Trophoblast cell (in vitro differentiated cells and primary cell): ENCODE measurements around the gene TAGLN.

Experiments
- DNase-seq, 2 donors: peaks; one replicate each; pipeline ENCODE4 v3.0.0-alpha.2; 2016
- H2AFZ ChIP-seq: 2 replicates; pipeline ENCODE4 v1.6.1; 2013; ENCODE audit warnings: low read length, moderate library complexity, mild to moderate bottlenecking; ENCODE audit not compliant: insufficient read depth, poor library complexity
- H2AK5ac ChIP-seq: 2 replicates; pipeline ENCODE4 v1.6.1; 2013; ENCODE audit warnings: mild to moderate bottlenecking, low read length
- H2BK120ac ChIP-seq: 2 replicates; pipeline ENCODE4 v1.6.1; 2013; ENCODE audit warnings: low read length, mild to moderate bottlenecking, moderate library complexity; ENCODE audit not compliant: insufficient read depth, poor library complexity
- H2BK12ac ChIP-seq: 2 replicates; pipeline ENCODE4 v1.6.1; 2013; ENCODE audit warnings: mild to moderate bottlenecking, low read length, moderate library complexity
- H2BK5ac ChIP-seq: 2 replicates; pipeline ENCODE4 v1.6.1; 2013; ENCODE audit warnings: low read length, low read depth, moderate library complexity, mild to moderate bottlenecking; ENCODE audit not compliant: poor library complexity
- H3K14ac ChIP-seq: 2 replicates; pipeline ENCODE4 v1.6.1; 2013; ENCODE audit warnings: mild to moderate bottlenecking, low read length
- H3K18ac ChIP-seq: 2 replicates; pipeline ENCODE4 v1.6.1; 2013; ENCODE audit warnings: mild to moderate bottlenecking, low read length
- H3K23ac ChIP-seq: 2 replicates; pipeline ENCODE4 v1.6.1; 2013; ENCODE audit warnings: low read length
- H3K27ac ChIP-seq: 2 replicates; pipeline ENCODE4 v1.5.1; 2013; ENCODE audit warnings: low read depth, mild to moderate bottlenecking, inconsistent platforms, low read length, moderate library complexity
- H3K27me3 ChIP-seq: 2 replicates; pipeline ENCODE4 v1.6.1; 2013; ENCODE audit warnings: inconsistent platforms, mild to moderate bottlenecking, low read length, moderate library complexity; ENCODE audit not compliant: insufficient read depth
- H3K36me3 ChIP-seq, 2 experiments: 1 replicate in 1 of 2; 2 replicates in 1 of 2; pipeline ENCODE4 v1.6.1; 2013; ENCODE audit warnings: low read length in 2 of 2, mild to moderate bottlenecking in 2 of 2, moderate library complexity in 1 of 2; ENCODE audit not compliant: insufficient read depth in 2 of 2, control insufficient read depth in 1 of 2
- H3K4ac ChIP-seq: 2 replicates; pipeline ENCODE4 v1.6.1; 2013; ENCODE audit warnings: low read depth, mild to moderate bottlenecking, low read length, moderate library complexity
- H3K4me1 ChIP-seq, 2 experiments: 1 replicate in 1 of 2; 2 replicates in 1 of 2; pipeline ENCODE4 v1.6.1; 2013; ENCODE audit warnings: low read length in 2 of 2, mild to moderate bottlenecking in 2 of 2, moderate library complexity in 1 of 2; ENCODE audit not compliant: insufficient read depth in 2 of 2, control insufficient read depth in 1 of 2
- H3K4me2 ChIP-seq: 2 replicates; pipeline ENCODE4 v1.6.1; 2013; ENCODE audit warnings: inconsistent platforms, mild to moderate bottlenecking, low read length, moderate library complexity
- H3K4me3 ChIP-seq: 2 replicates; pipeline ENCODE4 v1.5.1; 2013; ENCODE audit warnings: mild to moderate bottlenecking, low read depth, low read length, inconsistent platforms
- H3K79me1 ChIP-seq: one replicate; pipeline ENCODE4 v1.6.1; 2013; ENCODE audit warnings: low read length
- H3K79me2 ChIP-seq: 2 replicates; pipeline ENCODE4 v1.6.1; 2013; ENCODE audit warnings: low read length, mild to moderate bottlenecking; ENCODE audit not compliant: control insufficient read depth, insufficient read depth, poor library complexity
- H3K9ac ChIP-seq: 2 replicates; pipeline ENCODE4 v1.6.1; 2013; ENCODE audit warnings: mild to moderate bottlenecking, low read length
- H3K9me3 ChIP-seq: 2 replicates; pipeline ENCODE4 v1.6.1; 2013; ENCODE audit warnings: low read depth, mild to moderate bottlenecking, control low read depth, inconsistent platforms, low read length; ENCODE audit not compliant: insufficient read depth
- H4K12ac ChIP-seq: 2 replicates; pipeline ENCODE4 v1.6.1; 2013; ENCODE audit warnings: low read depth, mild to moderate bottlenecking, low read length, moderate library complexity
- H4K8ac ChIP-seq: 2 replicates; pipeline ENCODE4 v1.6.1; 2013; ENCODE audit warnings: low read depth, mild to moderate bottlenecking, low read length, moderate library complexity
- H4K91ac ChIP-seq: one replicate; pipeline ENCODE4 v1.6.1; 2013; ENCODE audit warnings: low read depth, mild to moderate bottlenecking, low read length, moderate library complexity
- WGBS: extraction: QIAGEN DNeasy Blood & Tissue Kit; methylation state at CpG from one replicate; pipeline ENCODE4 v1.1.7; 2013; ENCODE audit warnings: missing lambda C conversion rate; ENCODE audit not compliant: insufficient read length, insufficient coverage; ENCODE audit errors: extremely low coverage; 5-methylcytosine and 5-hydroxymethylcytosine counted together

The TAGLN gene

GRCh38 chr11:117223741-117224689, 24.8 kb downstream of the TAGLN start:
- Histone ChIP-seq H2BK12ac (no peak overlapping the region), H3K9ac (no peak overlapping the region), H3K36me3 (peaks cover 64 to 73% of the 10 kb centered on the region in 2 experiments), H3K18ac (no peak overlapping the region), H3K4ac (no peak overlapping the region), H3K9me3 (no peaks in the 10 kb centered on the region), H4K91ac (no peak overlapping the region), H3K4me2 (no peak overlapping the region), H2BK5ac (no peak overlapping the region), H2AFZ (no peak overlapping the region), H4K12ac (no peak overlapping the region), H2BK120ac (no peak overlapping the region), H3K4me1 (peaks cover 0 to 5% of the 10 kb centered on the region in 2 experiments), H3K79me2 (peaks cover 2% of the 10 kb centered on the region), H2AK5ac (no peak overlapping the region), H3K4me3 (no peak overlapping the region), H3K14ac (no peak overlapping the region), H3K27me3 (no peaks in the 10 kb centered on the region), H3K23ac (no peak overlapping the region), H3K79me1 (no peaks in the 10 kb centered on the region), H3K27ac (no peak overlapping the region), H4K8ac (no peak overlapping the region)
- no CpG with 5 or more reads among the region's 17 CpGs for WGBS
- DNase-seq, result no peak

GRCh38 chr11:117225553-117226170, 26.5 kb downstream of the TAGLN start:
- Histone ChIP-seq H3K79me2 (no peaks in the 10 kb centered on the region), H3K4me2 (no peak overlapping the region), H4K91ac (no peak overlapping the region), H3K23ac (no peak overlapping the region), H2BK12ac (no peak overlapping the region), H3K4me3 (no peak overlapping the region), H3K18ac (no peak overlapping the region), H4K8ac (no peak overlapping the region), H2BK5ac (no peak overlapping the region), H3K14ac (no peak overlapping the region), H3K27ac (no peak overlapping the region), H3K27me3 (no peaks in the 10 kb centered on the region), H3K79me1 (no peaks in the 10 kb centered on the region), H3K9ac (no peak overlapping the region), H3K9me3 (no peaks in the 10 kb centered on the region), H3K4ac (no peak overlapping the region), H4K12ac (no peak overlapping the region), H2BK120ac (no peak overlapping the region), H3K36me3 (peaks cover 60 to 74% of the 10 kb centered on the region in 2 experiments), H2AK5ac (no peak overlapping the region), H3K4me1 (peaks cover 0 to 4% of the 10 kb centered on the region in 2 experiments), H2AFZ (no peak overlapping the region)
- WGBS, result no CpG with 5 or more reads among the region's 9 CpGs
- no peak for DNase-seq

GRCh38 chr11:117226388-117227385, 27.5 kb downstream of the TAGLN start:
- no peak overlapping the region for H3K23ac ChIP-seq
- H3K36me3 ChIP-seq, result peaks cover 54 to 65% of the 10 kb centered on the region in 2 experiments
- peaks cover 2 to 12% of the 10 kb centered on the region in 2 experiments for H3K4me1 ChIP-seq
- H3K18ac ChIP-seq, result no peak overlapping the region
- no CpG with 5 or more reads among the region's 19 CpGs for WGBS
- no peak overlapping the region for H4K91ac ChIP-seq
- H2BK120ac ChIP-seq, result no peak overlapping the region
- H3K79me1 ChIP-seq, result peaks cover 3% of the 10 kb centered on the region
- no peaks in the 10 kb centered on the region for H3K9me3 ChIP-seq
- DNase-seq, result peak; percentile 42 to 90
- H2BK12ac ChIP-seq, result no peak overlapping the region
- no peak overlapping the region for H3K4me2 ChIP-seq
- H3K14ac ChIP-seq, result no peak overlapping the region
- H4K8ac ChIP-seq, result no peak overlapping the region
- H2AFZ ChIP-seq, result no peak overlapping the region
- H3K27me3 ChIP-seq, result no peaks in the 10 kb centered on the region
- H3K79me2 ChIP-seq, result peaks cover 3% of the 10 kb centered on the region
- H2AK5ac ChIP-seq, result no peak overlapping the region
- H3K9ac ChIP-seq, result no peak overlapping the region
- H4K12ac ChIP-seq, result no peak overlapping the region
- no peak overlapping the region for H2BK5ac ChIP-seq
- no peak overlapping the region for H3K4me3 ChIP-seq
- no peak overlapping the region for H3K27ac ChIP-seq
- no peak overlapping the region for H3K4ac ChIP-seq

GRCh38 chr11:117228091-117228490, 28.9 kb downstream of the TAGLN start:
- Histone ChIP-seq H4K12ac (no peak overlapping the region), H3K18ac (no peak overlapping the region), H4K8ac (no peak overlapping the region), H2BK120ac (no peak overlapping the region), H3K4me3 (peak overlapping the region; percentile 39), H3K9me3 (no peaks in the 10 kb centered on the region), H3K36me3 (peaks cover 48 to 58% of the 10 kb centered on the region in 2 experiments), H3K79me2 (peaks cover 11% of the 10 kb centered on the region), H3K14ac (no peak overlapping the region), H2AK5ac (no peak overlapping the region), H3K9ac (no peak overlapping the region), H2AFZ (no peak overlapping the region), H3K23ac (no peak overlapping the region), H2BK12ac (no peak overlapping the region), H2BK5ac (no peak overlapping the region), H3K79me1 (peaks cover 11% of the 10 kb centered on the region), H3K27me3 (no peaks in the 10 kb centered on the region), H3K4me1 (peaks cover 2 to 9% of the 10 kb centered on the region in 2 experiments), H3K4me2 (no peak overlapping the region), H3K27ac (no peak overlapping the region), H4K91ac (no peak overlapping the region), H3K4ac (no peak overlapping the region)
- WGBS, result no CpG with 5 or more reads among the region's 11 CpGs
- no peak for DNase-seq
